Measurements from ENCODE around the gene RGS9. TPM values are rescaled to one million over a fixed set of nuclear protein-coding genes. Genes with fewer than 3 reads are reported as not detected.

Gene RGS9
- total and polyA plus RNA-seq, 4 donors, result 1.0 to 4.0 (median 2.1) TPM

GRCh38 chr17:65102235-65102634 is 34.9 kb upstream of the RGS9 start:
- Histone ChIP-seq H3K27ac (ENCODE audit: low read depth in 1 of 2, low read length in 2 of 2) (no peak overlapping the region), H3K9ac (ENCODE audit: low read depth in 1 of 2, low read length in 2 of 2) (no peak overlapping the region), H3K4me1 (ENCODE audit: control insufficient read depth in 4 of 4, insufficient read depth in 4 of 4, low read length in 3 of 4) (peaks cover 5 to 22% (median 11%) of the 10 kb centered on the region in 4 donors), H3K9me3 (ENCODE audit: control insufficient read depth in 4 of 4, low read length in 3 of 4) (no peaks in the 10 kb centered on the region), H3K27me3 (ENCODE audit: control insufficient read depth in 4 of 4, insufficient read depth in 4 of 4, low read length in 3 of 4) (no peaks in the 10 kb centered on the region), H3K4me3 (ENCODE audit: low read depth in 1 of 3, low read length in 3 of 3) (no peak overlapping the region), H3K36me3 (ENCODE audit: control insufficient read depth in 4 of 4, insufficient read depth in 3 of 4, low read depth in 1 of 4, low read length in 3 of 4) (no peaks in the 10 kb centered on the region)
- 84% methylated on average over 5 of the region's 5 CpGs for WGBS
- TF ChIP-seq FOXA2 (IDR thresholded peaks at IDR 0.05) (no peak), CTCF (IDR thresholded peaks at IDR 0.05; ENCODE audit: low read depth, low read length, missing input control) (no peak), EGR1 (IDR thresholded peaks at IDR 0.05; ENCODE audit: low read depth in 2 of 2) (no peak), FOXA1 (IDR thresholded peaks at IDR 0.05) (no peak), RAD21 (IDR thresholded peaks at IDR 0.05) (no peak), RXRA (IDR thresholded peaks at IDR 0.05) (no peak), SP1 (IDR thresholded peaks at IDR 0.05) (no peak)
- no peak for DNase-seq (ENCODE audit: low spot score)

- no peak overlapping the region for H3K9ac ChIP-seq (ENCODE audit: low read depth in 1 of 2, low read length in 2 of 2)
- H3K9me3 ChIP-seq (ENCODE audit: control insufficient read depth in 4 of 4, low read length in 3 of 4), result no peaks in the 10 kb centered on the region
- no peaks in the 10 kb centered on the region for H3K27me3 ChIP-seq (ENCODE audit: control insufficient read depth in 4 of 4, insufficient read depth in 4 of 4, low read length in 3 of 4)
- H3K4me1 ChIP-seq (ENCODE audit: control insufficient read depth in 4 of 4, insufficient read depth in 4 of 4, low read length in 3 of 4), result peaks cover 5 to 22% (median 11%) of the 10 kb centered on the region in 4 donors
- TF ChIP-seq CTCF (IDR thresholded peaks at IDR 0.05; ENCODE audit: low read depth, low read length, missing input control) (no peak), SP1 (IDR thresholded peaks at IDR 0.05) (no peak), EGR1 (IDR thresholded peaks at IDR 0.05; ENCODE audit: low read depth in 2 of 2) (no peak), YY1 (IDR thresholded peaks at IDR 0.05) (no peak), RAD21 (IDR thresholded peaks at IDR 0.05) (no peak)
- no peak for DNase-seq (ENCODE audit: low spot score)
- H3K36me3 ChIP-seq (ENCODE audit: control insufficient read depth in 4 of 4, insufficient read depth in 3 of 4, low read depth in 1 of 4, low read length in 3 of 4), result no peaks in the 10 kb centered on the region
- no peak overlapping the region for H3K27ac ChIP-seq (ENCODE audit: low read depth in 1 of 2, low read length in 2 of 2)
- WGBS, result 76% methylated on average over 5 of the region's 5 CpGs
- H3K4me3 ChIP-seq (ENCODE audit: low read depth in 1 of 3, low read length in 3 of 3), result no peak overlapping the region
These were observed 34.4 kb upstream of the RGS9 start for GRCh38 chr17:65102788-65103187.

GRCh38 chr17:65103431-65103830 is 33.7 kb upstream of the RGS9 start:
- no peak for TF ChIP-seq CTCF (IDR thresholded peaks at IDR 0.05; ENCODE audit: low read depth, low read length, missing input control)
- TF ChIP-seq SP1 (IDR thresholded peaks at IDR 0.05), result no peak
- no peak for TF ChIP-seq FOXA1 (IDR thresholded peaks at IDR 0.05)
- TF ChIP-seq ATF3 (IDR thresholded peaks at IDR 0.05), result no peak
- no peak for TF ChIP-seq ZBTB33 (IDR thresholded peaks at IDR 0.05)
- TF ChIP-seq REST (IDR thresholded peaks at IDR 0.05), result no peak
- TF ChIP-seq RAD21 (IDR thresholded peaks at IDR 0.05), result no peak
- no peak overlapping the region for H3K4me3 ChIP-seq (ENCODE audit: low read depth in 1 of 3, low read length in 3 of 3)
- peaks cover 5 to 22% (median 11%) of the 10 kb centered on the region in 4 donors for H3K4me1 ChIP-seq (ENCODE audit: control insufficient read depth in 4 of 4, insufficient read depth in 4 of 4, low read length in 3 of 4)
- H3K9me3 ChIP-seq (ENCODE audit: control insufficient read depth in 4 of 4, low read length in 3 of 4), result no peaks in the 10 kb centered on the region
- no peak for DNase-seq (ENCODE audit: low spot score)
- WGBS, result 78% methylated on average over 3 of the region's 3 CpGs
- H3K36me3 ChIP-seq (ENCODE audit: control insufficient read depth in 4 of 4, insufficient read depth in 3 of 4, low read depth in 1 of 4, low read length in 3 of 4), result no peaks in the 10 kb centered on the region
- no peak overlapping the region for H3K27ac ChIP-seq (ENCODE audit: low read depth in 1 of 2, low read length in 2 of 2)
- no peaks in the 10 kb centered on the region for H3K27me3 ChIP-seq (ENCODE audit: control insufficient read depth in 4 of 4, insufficient read depth in 4 of 4, low read length in 3 of 4)
- H3K9ac ChIP-seq (ENCODE audit: low read depth in 1 of 2, low read length in 2 of 2), result no peak overlapping the region

All from liver (tissue), 9 donors.